GM18499 (cell line): ENCODE measurements around the gene PDE4A.
"Not testable (repeated sequence)": the region's sequence is repeated elsewhere in the genome, so short reads cannot be mapped to it uniquely, and the experiment has no call there.

Experiments used
- ATAC-seq: cut with Tn5 transposase; IDR thresholded peaks from one replicate; pipeline ENCODE4 v1.9.1; 2021; ENCODE audit warnings: moderate number of reproducible peaks; ENCODE audit not compliant: insufficient read depth, unreplicated experiment

Gene PDE4A

DNA sequence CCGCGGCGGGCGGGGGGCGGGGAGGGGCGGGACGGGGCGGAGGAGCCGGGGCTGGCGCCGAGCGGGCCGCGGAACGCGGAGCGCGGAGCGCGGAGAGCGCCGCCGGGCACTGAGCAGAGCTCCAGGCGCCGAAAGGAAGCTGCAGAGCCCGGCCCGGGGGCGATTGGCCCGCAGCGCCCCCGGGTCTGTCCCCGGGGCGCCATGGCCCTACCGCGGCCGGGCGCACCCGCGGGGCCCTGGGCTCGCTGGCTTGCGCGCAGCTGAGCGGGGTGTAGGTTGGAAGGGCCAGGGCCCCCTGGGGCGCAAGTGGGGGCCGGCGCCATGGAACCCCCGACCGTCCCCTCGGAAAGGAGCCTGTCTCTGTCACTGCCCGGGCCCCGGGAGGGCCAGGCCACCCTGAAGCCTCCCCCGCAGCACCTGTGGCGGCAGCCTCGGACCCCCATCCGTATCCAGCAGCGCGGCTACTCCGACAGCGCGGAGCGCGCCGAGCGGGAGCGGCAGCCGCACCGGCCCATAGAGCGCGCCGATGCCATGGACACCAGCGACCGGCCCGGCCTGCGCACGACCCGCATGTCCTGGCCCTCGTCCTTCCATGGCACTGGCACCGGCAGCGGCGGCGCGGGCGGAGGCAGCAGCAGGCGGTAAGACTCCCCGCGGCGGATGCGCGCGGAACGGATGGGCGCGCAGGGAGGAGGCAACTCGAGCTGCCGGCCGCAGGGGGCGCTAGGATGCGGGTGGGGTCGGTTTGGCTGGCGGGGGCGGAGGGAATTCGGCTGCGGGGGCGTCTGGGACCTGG is at the start of gene PDE4A:
PDE4A (plus strand) TSS at position 95 of the 796 bp plus-strand sequence; CDS start at position 322, 227 bp downstream.
- ATAC-seq: no peak

DNA sequence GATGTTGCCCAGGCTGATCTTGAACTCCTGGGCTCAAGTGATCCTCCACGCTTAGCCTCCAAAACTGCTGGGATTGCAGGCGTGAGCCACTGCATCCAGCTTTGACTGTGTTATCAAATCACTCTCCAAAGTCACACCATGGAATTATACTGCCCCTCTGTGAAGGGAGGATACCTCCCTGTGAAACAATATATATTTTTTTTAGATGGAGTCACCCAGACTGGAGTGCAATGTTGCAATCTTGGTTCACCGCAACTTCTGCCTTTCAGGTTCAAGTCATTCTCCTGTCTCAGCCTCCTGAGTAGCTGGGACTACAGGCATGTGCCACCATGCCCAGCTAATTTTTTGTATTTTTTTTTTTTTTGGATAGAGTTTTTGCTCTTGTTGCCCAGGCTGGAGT is 47.6 kb upstream of the PDE4A start:
- ATAC-seq: no peak

DNA sequence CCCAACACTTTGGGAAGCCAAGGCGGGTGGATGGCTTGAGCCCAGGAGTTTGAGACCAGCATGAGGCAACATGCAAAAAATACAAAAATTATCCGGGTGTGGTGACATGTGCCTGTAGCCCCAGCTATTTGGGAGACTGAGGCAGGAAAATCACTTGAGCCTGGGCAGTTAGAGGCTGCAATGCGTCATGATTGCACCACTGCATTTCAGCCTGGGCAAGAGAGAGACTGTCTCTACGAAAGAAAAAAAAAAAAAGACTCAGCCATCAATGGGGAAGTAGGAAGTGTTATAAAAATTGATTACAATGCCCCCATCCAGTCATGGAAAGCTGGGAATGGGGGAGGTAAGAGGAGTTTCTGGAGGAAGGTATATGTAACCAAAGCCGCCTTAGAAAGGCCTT is 45.4 kb upstream of the PDE4A start:
- no peak for ATAC-seq

DNA sequence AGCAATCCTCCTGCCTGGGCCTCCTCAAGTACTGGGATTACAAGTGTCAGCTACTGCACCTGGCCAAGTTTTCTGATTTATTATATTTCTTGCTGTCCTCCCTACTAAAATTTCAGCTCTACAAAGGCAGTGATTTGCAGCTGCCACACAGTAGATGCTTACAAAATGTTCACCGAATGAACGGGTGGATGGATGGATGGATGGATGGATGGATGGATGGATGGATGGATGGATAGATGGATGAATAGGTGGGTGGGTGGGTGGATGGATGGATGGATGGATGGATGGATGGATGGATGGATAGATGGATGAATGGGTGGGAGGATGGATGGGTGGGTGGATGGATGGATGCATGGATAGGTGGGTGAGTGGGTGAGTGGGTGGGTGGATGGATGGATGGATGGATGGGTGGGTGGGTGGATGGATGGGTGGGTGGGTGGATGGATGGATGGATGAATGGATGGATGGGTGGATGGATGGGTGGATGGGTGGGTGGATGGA is 43.1 kb upstream of the PDE4A start:
- ATAC-seq: not testable (repeated sequence)

DNA sequence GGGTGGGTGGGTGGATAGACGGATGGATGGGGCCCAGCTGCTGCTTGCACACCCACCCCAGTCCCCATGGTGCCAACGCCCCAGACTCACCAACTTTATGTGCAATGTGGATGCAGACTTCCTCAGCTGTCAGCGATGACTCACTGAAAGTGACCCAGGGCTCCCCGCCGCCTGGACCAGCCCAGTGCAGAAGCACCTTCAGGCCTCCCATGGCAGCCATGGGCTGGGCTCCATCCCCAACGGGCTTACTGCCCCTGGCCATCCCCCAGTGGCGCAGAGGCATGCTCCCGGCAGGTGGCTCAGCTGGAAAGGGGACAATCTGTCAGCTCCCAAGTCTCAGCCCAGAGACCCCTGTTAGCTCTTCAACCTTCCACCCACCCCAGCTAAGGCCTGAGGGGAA is 42.2 kb upstream of the PDE4A start:
- ATAC-seq: no peak

DNA sequence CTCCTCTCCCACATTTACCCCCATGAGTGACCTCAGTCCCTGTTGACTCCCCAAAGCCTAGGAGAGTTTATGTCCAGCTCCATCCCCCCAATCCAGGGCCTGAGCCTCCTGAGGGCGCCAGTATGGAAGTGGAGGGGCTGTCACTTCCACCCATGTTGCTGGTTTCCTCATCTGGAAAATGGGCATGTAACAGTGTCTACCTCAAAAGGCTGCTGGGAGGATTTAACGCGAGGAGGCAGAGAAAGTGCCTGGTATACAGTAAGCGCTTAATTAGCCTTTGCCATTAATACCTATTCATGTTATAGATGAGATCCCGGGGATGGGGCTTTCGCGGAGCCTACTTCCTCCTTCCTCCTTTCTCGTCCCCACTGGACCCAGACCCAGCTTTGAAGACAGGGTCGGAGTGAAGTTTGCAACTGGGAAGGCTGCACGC is 40.4 kb upstream of the PDE4A start:
- no peak for ATAC-seq

DNA sequence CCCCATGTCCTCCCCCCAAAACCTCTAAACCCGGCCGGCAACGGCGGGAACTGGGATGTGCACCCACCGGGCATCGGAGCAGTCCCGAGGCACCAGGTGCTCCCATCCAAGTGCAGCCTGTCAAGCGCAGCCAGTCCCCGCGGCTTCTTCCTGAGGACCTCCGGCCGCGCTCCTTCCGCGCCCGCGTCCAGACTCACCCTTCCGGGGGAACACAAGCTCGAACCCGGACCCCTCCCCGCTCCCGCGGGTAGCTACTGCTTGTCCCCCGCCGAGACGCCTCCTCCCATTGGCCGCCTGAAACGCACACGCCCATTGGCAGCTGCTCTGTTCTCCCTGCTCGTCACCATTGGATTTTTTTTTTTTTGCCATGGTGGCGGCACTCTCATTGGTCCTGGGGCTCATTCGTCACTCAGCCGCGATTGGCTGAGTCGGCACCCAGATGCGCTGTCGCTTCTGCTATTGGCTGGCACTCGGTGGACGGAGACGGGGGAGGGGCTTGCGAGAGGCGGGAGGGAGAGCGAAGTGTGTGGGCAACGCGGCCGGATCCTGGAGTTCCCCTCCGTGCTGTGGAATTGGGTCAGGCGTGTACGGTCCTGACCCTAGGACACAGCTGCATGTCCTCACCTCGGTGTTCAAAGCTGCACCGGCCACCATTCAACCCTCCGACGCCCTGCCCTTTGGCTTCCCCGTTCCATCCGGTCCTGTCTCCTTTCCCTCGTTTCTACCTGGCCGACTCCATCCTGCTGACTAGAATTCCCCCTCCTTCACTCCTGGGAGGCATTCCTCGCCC is 39.8 kb upstream of the PDE4A start, which contains the start of gene TYK2:
TYK2 (minus strand) TSS at position 260 of the 790 bp plus-strand sequence. CDS start 2,166 bp downstream, outside the sequence.
- ATAC-seq: peak; percentile 66

DNA sequence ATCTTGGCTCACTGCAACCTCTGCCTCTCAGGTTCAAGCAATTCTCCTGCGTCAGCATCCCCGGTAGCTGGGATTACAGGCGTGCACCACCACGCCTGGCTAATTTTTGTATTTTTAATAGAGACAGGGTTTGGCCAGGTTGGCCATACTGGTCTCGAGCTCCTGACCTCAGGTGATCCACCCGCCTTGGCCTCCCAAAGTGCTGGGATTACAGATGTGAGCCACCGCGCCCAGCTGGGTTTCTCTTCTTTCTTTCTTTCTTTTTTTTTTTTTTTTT is 37.2 kb upstream of the PDE4A start:
- ATAC-seq: not testable (repeated sequence)

DNA sequence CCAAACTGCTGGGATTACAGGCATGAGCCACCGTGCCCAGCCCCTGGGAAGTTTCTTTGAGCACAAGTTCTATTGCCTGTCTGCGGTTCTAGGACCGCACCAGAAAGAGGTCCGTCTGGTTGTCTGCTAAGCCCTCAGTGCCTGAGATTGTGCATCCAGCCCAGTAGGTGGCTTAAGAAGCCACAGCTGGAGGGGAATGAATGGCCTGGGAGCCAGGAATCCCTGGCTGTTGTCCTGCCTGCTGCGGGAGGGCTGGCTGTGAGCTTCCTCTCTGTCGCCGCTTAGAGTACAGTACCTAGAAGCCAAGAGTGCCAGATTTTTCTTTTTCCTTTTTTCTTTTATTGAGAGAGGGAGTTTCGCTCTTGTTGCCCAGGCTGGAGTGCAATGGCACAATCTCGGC is 35.8 kb upstream of the PDE4A start:
- no peak for ATAC-seq

DNA sequence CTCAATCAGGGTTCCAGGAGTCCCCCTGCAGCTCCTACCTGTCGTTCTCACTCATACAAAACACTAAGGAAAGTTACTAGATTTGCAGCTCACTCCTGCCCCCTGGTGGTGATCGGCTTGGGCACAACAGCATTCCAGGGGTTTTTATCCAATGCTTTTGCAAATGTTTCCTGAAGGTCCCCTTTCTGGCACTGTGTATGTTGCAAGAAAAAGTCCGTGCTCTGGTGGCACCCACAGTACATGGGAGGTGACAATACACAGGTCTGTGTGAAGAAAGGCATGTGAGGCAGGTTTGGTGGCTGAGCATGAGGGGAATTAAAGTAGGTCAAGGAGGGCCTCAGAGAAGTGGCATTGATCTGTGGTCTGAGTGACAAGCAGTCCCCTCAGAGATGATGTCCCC is 31.4 kb upstream of the PDE4A start:
- ATAC-seq: no peak

DNA sequence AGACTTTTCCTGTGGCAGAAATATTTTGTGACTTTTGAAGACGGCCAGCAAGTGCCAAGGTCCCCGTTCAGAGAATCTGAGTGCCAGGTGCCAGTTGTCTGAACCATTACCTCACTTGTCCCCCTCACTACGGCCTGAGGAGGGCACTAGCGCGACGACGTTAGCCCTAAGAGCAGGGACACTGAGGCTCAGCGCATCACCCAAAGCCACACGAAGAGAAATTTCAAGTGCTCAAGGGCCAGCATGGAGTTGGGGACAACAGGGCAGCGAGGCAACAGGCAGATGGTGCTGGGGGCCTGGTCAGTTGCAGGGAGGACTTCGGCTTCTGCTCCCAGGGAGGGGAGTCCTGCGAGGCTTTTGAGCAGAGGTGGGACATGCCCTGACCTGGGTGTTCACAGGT is 30.5 kb upstream of the PDE4A start:
- no peak for ATAC-seq

DNA sequence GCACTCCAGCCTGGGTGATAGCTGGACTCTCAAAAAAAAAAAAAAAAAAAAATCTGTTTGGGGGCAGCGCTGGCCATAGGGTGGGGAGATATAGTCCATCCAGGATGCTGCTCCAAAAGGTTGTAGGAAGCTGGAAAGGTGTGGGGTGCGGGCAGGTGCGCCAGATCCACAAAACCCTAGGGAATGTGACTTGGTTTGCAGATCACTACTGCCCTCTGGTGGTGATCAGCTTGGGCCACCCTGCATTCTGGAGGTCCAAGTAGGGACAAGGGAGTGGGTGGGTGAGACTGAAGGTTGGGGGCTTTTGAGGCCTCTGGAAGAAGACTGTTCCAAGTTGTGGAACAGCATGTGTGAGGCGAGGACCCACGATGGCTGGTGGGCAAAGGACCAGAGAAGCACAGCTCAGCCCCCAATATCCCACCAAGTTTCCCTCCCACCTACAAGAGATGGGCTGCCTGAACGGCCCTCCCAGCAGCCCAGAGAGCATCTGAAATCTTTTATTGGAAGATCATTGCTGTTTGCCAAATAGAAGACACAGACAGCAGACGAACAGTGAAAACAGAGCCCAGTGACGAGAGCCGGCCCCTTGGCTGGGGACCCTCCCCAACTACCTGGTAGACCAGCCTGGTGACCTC is 29.6 kb upstream of the PDE4A start:
- ATAC-seq: no peak

DNA sequence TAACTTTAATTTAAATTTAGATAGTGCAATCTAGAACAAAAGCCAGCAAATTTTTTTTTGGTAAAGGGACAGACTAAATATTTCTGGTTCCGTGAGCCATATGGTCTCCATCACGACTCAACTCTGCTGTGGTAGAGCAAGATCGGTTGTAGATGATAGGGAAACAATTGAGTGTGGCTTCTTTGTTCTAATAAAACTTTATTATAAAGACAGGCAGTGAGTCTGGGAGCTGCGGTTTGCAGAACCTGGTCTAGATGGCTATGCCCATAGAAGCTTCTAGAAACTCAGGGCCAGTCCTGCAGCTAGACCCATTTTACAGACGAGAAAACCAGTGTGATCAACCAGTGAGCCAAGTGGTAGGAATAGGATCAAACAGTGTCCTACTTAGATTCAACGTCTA is 28.2 kb upstream of the PDE4A start:
- ATAC-seq: no peak

DNA sequence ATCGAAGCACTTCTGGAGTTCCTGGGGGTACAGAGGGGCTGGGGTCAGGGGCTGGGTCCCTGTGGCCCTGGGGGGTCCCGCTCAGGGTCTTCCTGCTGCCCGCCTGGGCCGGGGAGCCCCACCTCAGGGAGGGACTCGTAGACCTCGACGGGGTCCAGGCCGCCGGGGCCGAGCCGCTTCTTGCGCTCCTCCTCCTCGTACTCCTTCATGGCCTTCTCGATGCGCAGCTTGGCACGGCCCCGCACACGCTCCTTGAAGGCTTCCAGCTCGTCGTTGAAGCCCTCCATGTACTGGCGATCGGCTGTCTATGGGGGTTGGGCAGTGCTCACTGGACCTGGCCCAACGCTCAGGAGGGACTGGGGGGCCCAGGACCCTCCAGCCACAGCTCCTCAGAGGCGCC is 27.2 kb upstream of the PDE4A start:
- ATAC-seq: no peak

DNA sequence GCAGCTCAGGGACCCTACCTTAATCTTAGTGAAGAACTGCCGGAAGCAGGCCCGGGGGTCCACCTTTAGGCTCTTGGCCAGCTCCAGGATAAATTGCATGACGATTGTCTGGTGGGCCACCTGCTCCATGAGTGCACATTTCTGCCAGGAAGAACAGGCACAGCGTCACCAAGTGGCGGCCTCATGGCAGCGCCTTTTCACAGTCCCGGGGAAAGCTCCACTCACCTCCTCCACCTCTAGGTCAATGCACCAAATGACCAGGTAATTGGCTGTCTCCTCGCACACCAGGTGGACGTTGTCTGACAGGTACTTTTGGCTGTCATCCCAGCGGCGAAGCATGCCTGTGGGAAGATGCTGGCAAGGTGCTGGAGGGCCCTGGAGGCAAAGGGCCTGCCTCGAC is 25.3 kb upstream of the PDE4A start:
- no peak for ATAC-seq

DNA sequence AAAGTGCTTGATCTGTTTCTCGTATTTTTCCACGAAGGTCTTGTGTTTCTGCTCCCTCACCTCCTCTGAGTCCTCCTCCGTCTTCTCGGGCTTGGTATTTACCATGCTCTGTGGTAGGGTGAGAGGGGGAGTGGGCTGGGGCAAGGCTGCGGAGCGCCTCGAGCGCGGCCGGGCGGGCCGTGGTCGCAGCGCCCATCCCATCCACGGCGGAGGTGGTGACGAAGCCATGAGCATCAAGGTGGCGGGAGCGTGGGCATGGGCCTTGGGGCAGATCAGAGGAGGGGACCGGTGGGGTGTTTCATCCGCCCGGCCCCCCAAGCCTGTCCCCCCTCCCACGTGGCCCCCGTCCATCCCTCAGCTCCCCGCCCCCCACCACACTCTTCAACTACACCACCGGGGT is 24.9 kb upstream of the PDE4A start:
- no peak for ATAC-seq

DNA sequence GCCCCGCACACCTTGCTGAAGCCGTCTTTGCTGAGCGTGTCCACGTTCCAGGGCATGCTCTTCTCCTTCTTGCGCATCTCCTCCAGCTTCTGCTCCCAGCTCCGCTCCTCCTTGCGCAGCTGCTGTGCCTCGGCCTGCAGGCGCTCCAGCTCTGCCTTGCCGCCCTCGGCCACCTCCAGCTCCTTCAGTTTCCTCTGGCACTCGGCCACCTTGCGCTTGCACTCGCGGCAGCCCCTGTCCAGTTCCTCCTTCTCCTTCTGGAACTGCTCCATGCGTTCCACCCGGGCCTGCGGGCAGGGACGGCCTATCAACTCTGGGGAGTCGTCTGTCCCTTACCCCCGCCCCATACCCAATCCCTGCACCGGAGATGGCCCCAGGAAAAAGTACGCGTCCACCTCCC is 24.4 kb upstream of the PDE4A start:
- no peak for ATAC-seq

DNA sequence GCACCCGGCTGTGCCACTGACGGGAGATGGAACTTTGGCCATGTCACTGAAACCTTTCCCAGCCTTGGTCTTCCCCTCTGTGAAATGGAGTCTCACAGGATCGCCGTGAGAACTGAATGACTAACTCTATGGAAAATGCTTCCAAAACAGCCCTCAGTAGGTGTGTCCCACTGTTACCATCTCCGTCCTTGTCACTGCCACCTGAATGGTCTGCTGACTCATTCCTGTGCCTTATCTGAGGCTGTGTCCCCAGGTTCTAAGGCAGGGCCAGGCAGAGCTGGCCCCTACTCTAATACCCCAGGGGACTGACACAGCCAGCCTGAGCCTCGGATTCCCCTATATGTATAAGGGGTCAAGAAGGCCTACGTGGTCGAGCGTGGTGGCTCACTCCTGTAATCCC is 21.5 kb upstream of the PDE4A start:
- no peak for ATAC-seq

DNA sequence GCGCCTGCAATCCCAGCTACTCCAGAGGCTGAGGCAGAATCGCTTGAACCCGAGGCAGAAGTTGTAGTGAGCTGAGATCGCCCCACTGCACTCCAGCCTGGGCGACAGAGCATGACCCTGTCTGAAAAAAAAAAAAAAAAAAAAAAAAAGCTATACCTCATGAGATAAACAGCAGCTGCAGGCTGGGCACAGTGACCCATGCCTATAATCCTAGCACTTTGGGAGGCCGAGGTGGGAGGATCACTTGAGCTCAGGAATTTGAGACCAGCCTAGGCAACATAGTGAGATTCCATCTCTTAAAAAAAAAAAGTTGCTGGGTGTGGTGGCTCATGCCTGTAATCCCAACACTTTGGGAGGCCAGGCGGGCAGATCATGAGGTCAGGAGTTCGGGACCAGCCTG is 21.0 kb upstream of the PDE4A start:
- ATAC-seq: not testable (repeated sequence)

DNA sequence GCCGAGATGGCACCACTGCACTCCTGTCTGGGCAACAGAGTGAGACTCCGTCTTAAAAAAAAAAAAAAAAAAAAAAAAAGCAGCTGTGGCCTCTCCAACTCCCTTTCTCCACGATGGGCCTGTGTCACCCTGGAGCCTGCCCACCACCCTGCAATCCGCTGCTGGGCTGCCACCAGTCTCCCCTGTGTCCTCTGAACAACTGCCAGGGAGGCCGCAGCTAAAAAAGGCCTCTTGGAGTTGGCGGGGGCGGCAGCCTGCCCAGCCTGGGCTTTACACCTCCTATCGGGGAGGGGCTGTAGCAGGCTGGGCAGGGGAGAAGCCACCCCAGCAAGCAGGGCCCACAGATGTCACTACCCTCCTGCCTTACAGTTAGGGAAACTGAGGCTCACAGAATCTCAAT is 20.5 kb upstream of the PDE4A start:
- ATAC-seq: no peak

DNA sequence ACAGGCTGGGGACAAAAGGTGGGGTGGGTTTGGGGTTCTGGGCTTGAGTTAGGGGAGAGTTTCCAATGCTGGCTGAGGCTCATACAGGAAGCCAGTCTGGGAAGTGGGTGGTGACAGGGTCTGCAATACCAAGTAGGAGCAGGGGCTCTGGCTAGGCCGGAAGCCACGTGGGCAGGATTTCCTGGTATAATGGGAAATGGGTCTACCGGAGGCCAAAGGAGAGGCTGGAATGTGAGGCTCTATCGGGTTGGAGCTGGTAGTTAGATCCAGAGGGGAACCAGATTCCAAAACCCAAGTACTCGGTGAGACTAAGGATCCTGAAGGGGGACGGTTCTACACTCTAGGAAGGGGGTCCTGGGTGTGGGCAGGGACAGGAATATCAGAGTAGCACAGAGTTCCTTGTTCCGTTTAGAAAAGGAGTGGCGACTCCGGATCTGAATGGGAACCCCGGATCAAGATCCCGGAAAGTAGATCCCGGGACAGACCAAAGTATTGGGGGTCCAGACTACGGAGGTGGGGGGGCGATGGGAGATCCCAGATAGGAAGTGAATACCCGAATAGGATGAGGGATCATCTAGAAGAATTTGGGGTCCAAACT is 17.8 kb upstream of the PDE4A start:
- no peak for ATAC-seq
